Dermis blood vessel endothelial cell (primary cell): Measurements from ENCODE around the gene SERTAD2. TPM values are rescaled to one million over a fixed set of nuclear protein-coding genes. Genes with fewer than 3 reads are reported as not detected.

Experiments
- DNase-seq: peaks from one replicate; pipeline ENCODE4 v3.0.0; 2010
- total RNA-seq: library from RNA; depleted of rRNA; stranded (reverse); fragments of >200 nt; gene quantifications from 2 replicates; pipeline ENCODE4 v1.2.3, GENCODE V29; 2014

Gene SERTAD2
- 6.6 and 9.5 TPM in 2 replicates for total RNA-seq

- DNase-seq = peak; percentile 93
Observed at GRCh38 chr2:64653109-64654062, at the start of gene SERTAD2. Gene SERTAD2, minus strand, starts transcription at chr2:64653913. Its CDS starts 17,042 bp downstream, at chr2:64636871.

- DNase-seq = no peak
Observed at GRCh38 chr2:64700133-64700809, 46.6 kb upstream of the SERTAD2 start.

GRCh38 chr2:64699712-64700111 is 46.0 kb upstream of the SERTAD2 start:
- DNase-seq = no peak

- DNase-seq = peak; percentile 89
Observed at GRCh38 chr2:64698668-64699444, 45.1 kb upstream of the SERTAD2 start.

- peak; percentile 31 for DNase-seq
Observed at GRCh38 chr2:64698177-64698643, 44.5 kb upstream of the SERTAD2 start.

DNA sequence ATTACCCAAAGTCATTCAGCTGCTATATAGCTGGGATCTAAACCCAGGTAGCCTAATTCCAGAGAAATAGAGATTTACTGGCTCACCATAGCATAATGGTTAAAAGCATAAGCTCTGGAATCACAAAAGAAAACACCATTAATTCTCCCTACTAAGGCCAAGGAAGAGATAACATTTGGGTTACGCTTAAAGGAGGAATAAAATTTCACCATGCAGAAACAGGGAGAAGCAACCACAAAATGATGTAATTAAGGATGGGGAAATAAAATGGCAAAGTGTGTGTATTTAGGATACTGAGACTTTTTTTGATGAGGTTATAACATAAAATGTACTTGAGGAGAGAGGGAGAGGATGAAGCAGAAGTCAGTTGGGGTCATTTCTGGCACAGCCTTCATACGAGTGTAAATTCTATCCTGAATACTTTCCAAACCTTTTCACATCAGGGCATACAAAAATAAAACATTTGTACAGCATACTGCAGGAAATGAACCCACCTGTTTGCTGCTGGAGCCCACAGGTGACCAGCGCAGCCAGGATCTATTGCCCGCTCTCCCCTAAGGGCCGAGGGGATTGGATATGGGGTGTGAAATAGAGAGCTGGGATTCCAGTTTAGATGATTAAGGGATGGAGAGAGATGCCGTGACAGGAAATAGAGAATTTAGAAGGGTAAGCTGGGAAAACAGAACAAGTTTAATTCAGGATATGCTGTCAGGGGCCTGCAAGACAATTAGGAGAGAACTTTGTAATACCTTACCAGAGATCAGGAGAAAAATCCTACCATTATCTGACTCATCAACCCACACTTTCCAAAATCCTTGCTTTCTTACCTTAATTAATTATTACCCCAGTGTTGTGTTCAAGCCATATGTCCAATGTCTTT is 43.8 kb upstream of the SERTAD2 start:
- no peak for DNase-seq

DNA sequence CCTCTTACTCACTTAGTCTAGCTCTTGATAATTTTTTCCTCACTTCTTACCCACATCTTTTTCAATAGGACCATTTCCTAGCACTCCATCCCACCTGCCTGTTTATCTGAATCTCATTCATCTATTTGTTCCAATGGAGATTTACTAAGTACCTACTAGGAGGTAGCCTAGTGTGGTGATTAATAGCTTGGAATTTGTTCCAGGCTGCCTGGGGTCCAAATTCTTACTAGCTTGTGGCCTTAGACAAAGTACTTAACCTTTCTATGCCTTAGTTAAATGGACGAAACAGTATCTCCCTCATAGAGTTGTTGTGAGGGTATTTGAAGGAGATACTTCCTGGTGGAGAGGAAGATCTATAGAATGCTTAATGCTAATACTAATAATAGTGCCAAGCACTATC is 42.9 kb upstream of the SERTAD2 start:
- no peak for DNase-seq

DNA sequence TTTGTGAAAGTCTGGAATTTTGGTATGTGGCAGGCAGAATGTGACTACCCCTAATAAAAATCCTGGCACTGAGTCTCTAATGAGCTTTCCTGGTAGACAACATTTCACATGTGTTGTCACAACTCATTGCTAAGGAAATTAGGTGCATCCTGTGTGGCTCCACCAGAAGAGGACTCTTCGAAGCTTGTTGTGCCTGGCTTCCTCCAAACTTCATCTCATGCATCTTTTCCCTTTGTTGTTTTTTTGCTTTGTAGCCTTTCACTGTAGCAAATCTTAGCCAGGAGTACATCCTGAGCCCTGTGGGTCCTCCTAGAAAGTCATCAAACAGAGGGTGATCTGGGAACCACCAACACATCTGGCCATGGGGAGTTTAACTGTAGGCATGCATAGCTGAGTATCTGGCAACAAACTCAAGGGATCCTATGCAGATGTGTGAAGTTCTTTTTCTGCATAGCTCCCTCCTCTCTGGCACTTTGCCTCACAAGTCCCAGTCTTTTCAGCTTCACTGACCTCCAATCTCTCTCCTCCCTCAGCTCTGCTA is 42.1 kb upstream of the SERTAD2 start:
- DNase-seq = peak; percentile 94

GRCh38 chr2:64692401-64692800 is 38.7 kb upstream of the SERTAD2 start:
- no peak for DNase-seq

GRCh38 chr2:64688909-64689308 is 35.2 kb upstream of the SERTAD2 start:
- DNase-seq = no peak

DNA sequence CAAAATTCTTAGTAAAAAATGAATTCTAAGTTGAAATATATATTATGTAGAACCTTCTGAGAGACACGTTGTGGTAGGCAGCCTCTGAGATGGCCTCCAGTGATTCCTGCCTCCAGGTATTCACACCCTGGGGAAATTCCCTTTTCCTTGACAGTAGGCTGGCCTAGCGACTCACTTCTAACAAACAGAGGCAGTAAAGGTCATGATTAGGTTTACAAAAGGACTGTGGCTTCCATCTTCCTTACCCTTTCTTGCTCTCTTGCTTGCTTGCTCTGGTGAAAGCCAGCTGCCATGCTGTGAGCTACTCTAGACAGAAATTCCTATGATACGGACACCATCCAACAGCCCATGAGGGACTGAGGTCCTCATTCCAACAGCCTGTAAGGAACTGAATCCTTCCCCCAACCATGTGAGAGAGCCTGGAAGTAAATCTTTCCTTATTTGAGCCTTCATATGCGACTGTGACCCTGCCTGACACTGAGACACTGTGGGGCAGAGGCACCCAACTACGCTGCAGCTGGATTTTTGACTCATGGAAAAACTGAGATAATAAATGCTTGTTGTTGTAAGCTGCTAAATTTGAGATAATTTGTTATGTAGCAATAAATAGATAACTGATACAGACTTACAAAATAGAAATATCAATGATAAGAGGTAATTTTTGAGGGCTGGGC is 32.7 kb upstream of the SERTAD2 start:
- DNase-seq = no peak

DNA sequence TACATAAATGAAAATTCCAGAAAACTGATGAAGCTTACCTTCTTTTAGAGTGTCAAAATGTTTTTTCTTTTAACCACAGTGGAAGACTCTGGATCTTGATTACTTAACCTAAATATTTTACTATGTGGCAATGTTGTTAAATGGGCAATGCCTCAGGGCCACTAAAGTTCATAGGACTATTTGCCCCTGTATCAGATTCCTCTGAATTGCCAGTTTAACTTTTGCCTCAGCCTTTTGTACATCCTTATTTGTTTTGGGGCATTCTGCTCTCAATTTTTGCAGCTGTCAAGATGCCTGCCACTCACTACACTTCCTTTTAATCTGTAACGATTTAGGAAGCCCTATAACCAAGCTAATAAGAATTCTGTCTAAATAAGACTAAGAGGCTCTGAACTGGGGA is 31.7 kb upstream of the SERTAD2 start:
- no peak for DNase-seq

- DNase-seq = no peak
Observed at GRCh38 chr2:64683771-64684510, 30.2 kb upstream of the SERTAD2 start.

GRCh38 chr2:64681479-64681967 is 27.8 kb upstream of the SERTAD2 start:
- DNase-seq = no peak

- no peak for DNase-seq
Observed at GRCh38 chr2:64679673-64680425, 26.1 kb upstream of the SERTAD2 start.

- no peak for DNase-seq
Observed at GRCh38 chr2:64678771-64679590, 25.3 kb upstream of the SERTAD2 start.

- DNase-seq = no peak
Observed at GRCh38 chr2:64677530-64677929, 23.8 kb upstream of the SERTAD2 start.

GRCh38 chr2:64675860-64676259 is 22.1 kb upstream of the SERTAD2 start:
- no peak for DNase-seq
